GM06990 (cell line): ENCODE data around the gene CES4A.
"Not testable (repeated sequence)": the region's sequence is repeated elsewhere in the genome, so short reads cannot be mapped to it uniquely, and the experiment has no call there.

ENCODE experiments used
- DNase-seq: peaks from one replicate; pipeline ENCODE4 v3.0.0-alpha.2; 2011; ENCODE audit not compliant: insufficient read length; ENCODE audit errors: extremely low read depth
- H3K27me3 ChIP-seq: replicated peaks from 2 replicates; pipeline ENCODE4 v1.6.0; 2011; ENCODE audit warnings: low read length; ENCODE audit not compliant: control insufficient read depth, insufficient read depth
- H3K36me3 ChIP-seq: 2 replicates; pipeline ENCODE4 v1.5.1; 2011; ENCODE audit warnings: low read length; ENCODE audit not compliant: control insufficient read depth, insufficient read depth
- H3K4me3 ChIP-seq: replicated peaks from 2 replicates; pipeline ENCODE4 v1.5.1; 2011; ENCODE audit warnings: low read depth, mild to moderate bottlenecking, control low read depth, low read length
- CTCF ChIP-seq: IDR thresholded peaks from 2 replicates; pipeline ENCODE4 v1.5.1; 2011; ENCODE audit warnings: low read length, control low read depth, mild to moderate bottlenecking, inconsistent platforms; ENCODE audit not compliant: insufficient read depth, poor library complexity, severe bottlenecking

Gene CES4A

GRCh38 chr16:66944054-66944441, 44.3 kb upstream of the CES4A start:
- no peak for DNase-seq

GRCh38 chr16:66944971-66945370, 43.4 kb upstream of the CES4A start:
- H3K36me3 ChIP-seq: peaks cover 26% of the 10 kb centered on the region
- not testable (repeated sequence) for H3K27me3 ChIP-seq, H3K4me3 ChIP-seq, DNase-seq

More at GRCh38 chr16:66944054-66944441, 44.3 kb upstream of the CES4A start:
- no peak overlapping the region for H3K4me3 ChIP-seq
- TF ChIP-seq CTCF: no peak
- H3K36me3 ChIP-seq: peaks cover 31% of the 10 kb centered on the region
- no peaks in the 10 kb centered on the region for H3K27me3 ChIP-seq

GRCh38 chr16:66945939-66946338, 42.5 kb upstream of the CES4A start:
- TF ChIP-seq CTCF: no peak
- Histone ChIP-seq H3K4me3 (no peak overlapping the region), H3K27me3 (no peaks in the 10 kb centered on the region), H3K36me3 (peaks cover 19% of the 10 kb centered on the region)
- DNase-seq: no peak

- no peaks in the 10 kb centered on the region for H3K27me3 ChIP-seq
- DNase-seq: no peak
- H3K4me3 ChIP-seq: no peak overlapping the region
- peaks cover 13% of the 10 kb centered on the region for H3K36me3 ChIP-seq
- TF ChIP-seq CTCF: no peak
These were observed 41.8 kb upstream of the CES4A start for GRCh38 chr16:66946541-66946940.

- no peak for TF ChIP-seq CTCF
- no peaks in the 10 kb centered on the region for H3K27me3 ChIP-seq
- DNase-seq: no peak
These were observed 41.5 kb upstream of the CES4A start for GRCh38 chr16:66946974-66947301.

GRCh38 chr16:66947302-66948065, 40.9 kb upstream of the CES4A start:
- Histone ChIP-seq H3K4me3 (peak overlapping the region; percentile 56), H3K36me3 (peaks cover 8% of the 10 kb centered on the region), H3K27me3 (no peaks in the 10 kb centered on the region)
- TF ChIP-seq CTCF: peak; percentile 78
- DNase-seq: peak; percentile 50

More at GRCh38 chr16:66946974-66947301, 41.5 kb upstream of the CES4A start:
- Histone ChIP-seq H3K36me3 (peaks cover 12% of the 10 kb centered on the region), H3K4me3 (no peak overlapping the region)
